ENCODE measurements around the gene MAP7.

DNA sequence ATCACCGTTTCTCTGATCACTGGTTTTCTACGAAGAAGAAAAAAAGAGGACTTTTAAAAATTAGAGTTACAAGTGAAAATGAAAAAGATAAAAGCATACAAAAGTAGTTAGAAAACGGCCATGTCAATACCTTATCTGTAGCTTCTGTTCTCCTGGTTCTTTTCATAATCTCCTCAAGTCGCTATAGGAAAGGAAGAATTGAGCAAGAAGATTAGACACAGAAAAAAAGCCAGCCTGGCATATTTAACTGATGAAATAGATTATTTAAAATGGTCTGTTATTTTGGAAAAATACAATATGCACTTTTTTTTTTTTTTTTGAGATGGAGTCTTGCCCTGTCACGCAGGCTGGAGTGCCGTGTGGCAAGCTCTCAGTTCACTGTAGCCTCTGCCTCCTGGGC is 190.4 kb downstream of the MAP7 start:
- TF ChIP-seq, protein P1, sequence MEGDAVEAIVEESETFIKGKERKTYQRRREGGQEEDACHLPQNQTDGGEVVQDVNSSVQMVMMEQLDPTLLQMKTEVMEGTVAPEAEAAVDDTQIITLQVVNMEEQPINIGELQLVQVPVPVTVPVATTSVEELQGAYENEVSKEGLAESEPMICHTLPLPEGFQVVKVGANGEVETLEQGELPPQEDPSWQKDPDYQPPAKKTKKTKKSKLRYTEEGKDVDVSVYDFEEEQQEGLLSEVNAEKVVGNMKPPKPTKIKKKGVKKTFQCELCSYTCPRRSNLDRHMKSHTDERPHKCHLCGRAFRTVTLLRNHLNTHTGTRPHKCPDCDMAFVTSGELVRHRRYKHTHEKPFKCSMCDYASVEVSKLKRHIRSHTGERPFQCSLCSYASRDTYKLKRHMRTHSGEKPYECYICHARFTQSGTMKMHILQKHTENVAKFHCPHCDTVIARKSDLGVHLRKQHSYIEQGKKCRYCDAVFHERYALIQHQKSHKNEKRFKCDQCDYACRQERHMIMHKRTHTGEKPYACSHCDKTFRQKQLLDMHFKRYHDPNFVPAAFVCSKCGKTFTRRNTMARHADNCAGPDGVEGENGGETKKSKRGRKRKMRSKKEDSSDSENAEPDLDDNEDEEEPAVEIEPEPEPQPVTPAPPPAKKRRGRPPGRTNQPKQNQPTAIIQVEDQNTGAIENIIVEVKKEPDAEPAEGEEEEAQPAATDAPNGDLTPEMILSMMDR (IDR thresholded peaks at IDR 0.05 in 8 of 11, conservative IDR thresholded peaks at IDR 0.05 in 3 of 11): no peak
- TF ChIP-seq POLR2A (IDR thresholded peaks at IDR 0.05): no peak
